Mammary epithelial cell (primary cell): ENCODE results near the gene SEMA5A.

Source experiments
- CTCF ChIP-seq, 2 donors: IDR thresholded peaks in 1 of 2; conservative IDR thresholded peaks in 1 of 2; 2 replicates each; pipeline ENCODE4 v1.5.1; 2011 to 2012; ENCODE audit warnings: inconsistent platforms in 2 of 2, low read length in 2 of 2, mild to moderate bottlenecking in 2 of 2, control low read depth in 1 of 2, low read depth in 1 of 2; ENCODE audit not compliant: insufficient read depth in 1 of 2; ENCODE audit errors: extremely low read depth in 1 of 2
- EZH2 ChIP-seq: IDR thresholded peaks from 2 replicates; pipeline ENCODE4 v1.6.1; 2012; ENCODE audit warnings: low read length, inconsistent platforms, borderline replicate concordance

GRCh38 chr5:9358961-9359685 is 186.8 kb downstream of the SEMA5A start:
- TF ChIP-seq CTCF (conservative IDR thresholded peaks at IDR 0.05 in 1 of 2, IDR thresholded peaks at IDR 0.05 in 1 of 2; ENCODE audit: extremely low read depth in 1 of 2, insufficient read depth in 1 of 2, low read depth in 1 of 2, low read length in 2 of 2) (no peak), EZH2 (no peak)
